Esophagus squamous epithelium (tissue), 4 donors: ENCODE results near the gene ATP1A1.

Experiments used
- CTCF ChIP-seq, 6 experiments: fragments of 450-650 bp in 4 of 6; fragments of 200-600 bp in 2 of 6; sonication (generic) in 2 of 6; IDR thresholded peaks; one replicate each; pipeline ENCODE4 v1.5.1; 2016 to 2019; ENCODE audit warnings: antibody characterized with exemption in 6 of 6, mild to moderate bottlenecking in 4 of 6, moderate library complexity in 4 of 6
- POLR2A ChIP-seq, 4 donors: fragments of 450-650 bp; IDR thresholded peaks; one replicate each; pipeline ENCODE4 v1.6.1; 2017; ENCODE audit warnings: antibody characterized with exemption in 4 of 4, mild to moderate bottlenecking in 4 of 4, moderate library complexity in 3 of 4

GRCh38 chr1:116357487-116357886 is 15.6 kb upstream of the ATP1A1 start:
- TF ChIP-seq CTCF (IDR thresholded peaks at IDR 0.05), result no peak
- no peak for TF ChIP-seq POLR2A (IDR thresholded peaks at IDR 0.05)
